Activated naive CD4-positive, alpha-beta T cell treated with anti-CD3 and anti-CD28 coated beads for 36 hours (primary cell): ENCODE data around the gene TFPI2. TPM values are rescaled to one million over a fixed set of nuclear protein-coding genes. Genes with fewer than 3 reads are reported as not detected.
"Not testable (repeated sequence)": the region's sequence is repeated elsewhere in the genome, so short reads cannot be mapped to it uniquely, and the experiment has no call there.

Source experiments
- CTCF ChIA-PET: fragments of 350-600 bp; sonication (Branson Sonifier 250); formaldehyde crosslinking; loops from one replicate; lab custom pipeline; 2021; ENCODE audit warnings: antibody characterized with exemption; lab: Charles Lee
- DNase-seq: peaks from one replicate; pipeline ENCODE4 v3.0.0-alpha.2; 2020
- H3K27ac Mint-ChIP-seq: one replicate; pipeline ENCODE4 v1.8.0; 2021; ENCODE audit warnings: mild to moderate bottlenecking, mixed read lengths
- H3K27me3 Mint-ChIP-seq: one replicate; pipeline ENCODE4 v1.8.0; 2021; ENCODE audit warnings: low read depth, mixed read lengths
- H3K36me3 Mint-ChIP-seq: one replicate; pipeline ENCODE4 v1.8.0; 2021; ENCODE audit warnings: low read depth, mixed read lengths
- H3K4me1 Mint-ChIP-seq: one replicate; pipeline ENCODE4 v1.8.0; 2021; ENCODE audit warnings: low read depth, mixed read lengths
- H3K4me3 Mint-ChIP-seq: one replicate; pipeline ENCODE4 v1.8.0; 2021; ENCODE audit warnings: mild to moderate bottlenecking, moderate library complexity, mixed read lengths
- H3K9me3 Mint-ChIP-seq: one replicate; pipeline ENCODE4 v1.8.0; 2021; ENCODE audit warnings: mixed read lengths
- intact Hi-C: fragments of 100-400 bp; cut with micrococcal nuclease; formaldehyde crosslinking; loops from one replicate; pipeline ENCODE4 v1.15.1; 2023
- total RNA-seq, 2 experiments: library from RNA; stranded (reverse); gene quantifications; one replicate each; pipeline ENCODE4 v1.2.3, GENCODE V29; 2021

Gene TFPI2
- total RNA-seq, 2 experiments from 2014 or later = not detected

DNA sequence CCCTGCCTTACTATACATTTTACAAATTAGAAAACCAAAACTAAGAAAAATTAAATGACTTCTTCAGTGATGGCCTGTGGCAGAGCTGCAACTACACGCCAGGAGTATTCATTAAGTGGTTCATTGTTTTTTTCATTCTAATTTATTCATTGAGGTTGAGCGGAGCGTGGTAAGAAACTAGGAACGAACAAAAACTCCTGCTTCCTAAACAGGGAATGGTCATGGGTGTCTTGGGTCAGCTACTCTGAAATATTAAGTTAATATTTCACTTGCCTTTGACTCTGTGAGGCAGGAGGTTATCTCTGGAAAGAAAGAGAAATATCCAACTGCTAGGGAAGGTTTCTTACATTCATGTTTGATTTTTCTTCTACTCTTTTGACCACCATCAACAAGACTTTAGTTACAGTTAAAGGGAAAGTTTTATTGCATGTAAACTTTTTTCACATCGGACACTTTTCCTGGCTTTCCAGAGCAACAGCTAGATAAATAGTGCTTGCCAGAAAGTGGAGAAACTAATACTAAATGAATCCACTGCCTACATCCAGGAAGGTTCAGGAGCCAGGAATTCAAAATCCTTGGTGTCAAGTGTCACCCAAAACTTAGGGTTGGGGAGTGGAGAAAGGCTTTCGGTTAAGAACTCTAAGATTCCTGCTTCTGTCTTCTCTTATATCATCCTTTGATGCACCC, 30.1 kb upstream of the TFPI2 start:
- CTCF ChIA-PET = interaction anchor here (1.2 kb wide), 1 partner anchor 474 kb away, joined by 3 read pairs; no protein-coding TSS in a partner anchor
- H3K9me3 Mint-ChIP-seq = no peaks in the 10 kb centered on the region

DNA sequence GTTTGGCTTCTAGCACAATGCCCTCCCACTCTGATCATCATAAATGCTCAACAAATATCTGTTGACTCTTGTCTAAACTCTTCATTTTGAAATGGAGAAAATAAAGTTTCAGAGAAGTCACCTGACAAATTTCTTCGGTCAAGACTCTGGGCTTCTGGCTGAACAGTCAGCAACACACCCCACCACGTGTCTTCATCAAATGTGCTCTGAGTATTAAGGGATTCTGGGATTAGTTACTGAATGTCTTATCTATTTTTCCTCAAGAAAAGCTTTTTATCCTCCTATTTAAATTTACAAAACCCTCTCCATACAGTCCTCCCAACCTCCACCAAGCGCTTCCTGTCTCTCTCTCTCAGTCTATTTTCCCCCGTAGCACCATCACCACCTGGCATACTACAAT, 25.8 kb upstream of the TFPI2 start:
- H3K4me3 Mint-ChIP-seq, DNase-seq, intact Hi-C loops, H3K36me3 Mint-ChIP-seq, H3K4me1 Mint-ChIP-seq, CTCF ChIA-PET, H3K9me3 Mint-ChIP-seq, H3K27ac Mint-ChIP-seq: not testable (repeated sequence)
- peaks cover 17% of the 10 kb centered on the region for H3K27me3 Mint-ChIP-seq

More for the DNA sequence above, 30.1 kb upstream of the TFPI2 start:
- H3K36me3 Mint-ChIP-seq = no peaks in the 10 kb centered on the region
- H3K4me3 Mint-ChIP-seq = no peak overlapping the region
- H3K27me3 Mint-ChIP-seq = peaks cover 35% of the 10 kb centered on the region
- no peak overlapping the region for H3K27ac Mint-ChIP-seq
- no peak for DNase-seq
- H3K4me1 Mint-ChIP-seq = peaks cover 2% of the 10 kb centered on the region
- intact Hi-C loops = loop anchor here (1.0 kb wide), 1 partner anchor 168 kb away; no protein-coding TSS in a partner anchor

DNA sequence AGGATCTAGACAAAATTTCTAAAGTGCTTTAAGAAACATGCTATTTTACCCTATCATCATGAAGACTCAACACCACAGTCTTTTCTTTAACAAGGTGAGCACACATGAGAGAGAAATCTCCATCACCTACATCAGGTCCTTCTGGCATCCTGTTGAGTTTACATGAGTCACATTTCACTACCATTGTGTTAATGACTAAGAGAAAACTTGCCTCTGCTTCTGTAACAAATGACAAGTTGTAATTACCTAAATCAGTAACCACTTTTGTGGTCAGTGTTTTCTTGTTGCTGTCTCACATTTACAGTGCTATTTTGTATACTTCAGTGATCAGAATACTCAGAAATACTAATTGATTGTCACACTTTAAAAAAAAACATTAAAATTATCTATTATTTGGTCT, 25.3 kb upstream of the TFPI2 start:
- DNase-seq, CTCF ChIA-PET, H3K4me1 Mint-ChIP-seq, H3K36me3 Mint-ChIP-seq, intact Hi-C loops, H3K9me3 Mint-ChIP-seq, H3K4me3 Mint-ChIP-seq, H3K27ac Mint-ChIP-seq: not testable (repeated sequence)
- peaks cover 14% of the 10 kb centered on the region for H3K27me3 Mint-ChIP-seq

DNA sequence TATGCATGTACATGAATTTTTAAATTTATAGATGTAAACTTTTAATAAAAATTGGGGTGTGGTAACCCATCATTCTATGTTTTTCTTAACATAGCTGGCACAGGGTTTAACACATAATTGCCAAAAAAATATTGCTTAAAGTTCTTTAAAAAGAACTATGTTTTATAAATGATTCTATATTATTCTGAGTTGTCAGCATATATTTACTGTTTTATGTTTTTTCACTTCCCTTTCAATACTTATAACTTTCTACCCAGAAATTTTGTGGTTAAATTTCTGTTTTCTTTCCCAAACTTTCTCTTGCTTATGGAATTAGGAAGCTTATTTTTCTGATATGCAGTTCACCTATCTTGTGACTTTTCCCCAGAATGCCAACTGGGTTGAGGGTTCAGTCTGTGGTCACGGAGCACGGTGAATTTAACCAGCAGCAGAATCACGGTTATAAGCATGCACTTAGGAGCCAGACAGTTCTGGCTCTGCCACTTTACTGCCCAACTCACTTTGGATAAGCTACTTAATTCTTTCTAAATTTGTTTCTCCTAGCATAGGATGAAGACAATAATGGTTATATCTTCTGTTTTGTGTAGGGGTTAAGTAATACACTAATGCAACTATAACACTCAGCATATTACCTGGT, 24.8 kb upstream of the TFPI2 start:
- H3K9me3 Mint-ChIP-seq, CTCF ChIA-PET, H3K36me3 Mint-ChIP-seq, DNase-seq, H3K27ac Mint-ChIP-seq, H3K4me3 Mint-ChIP-seq, intact Hi-C loops, H3K27me3 Mint-ChIP-seq, H3K4me1 Mint-ChIP-seq: not testable (repeated sequence)

GRCh38 chr7:93914581-93915066, 24.1 kb upstream of the TFPI2 start:
- Mint-ChIP-seq H3K4me3 (no peak overlapping the region), H3K4me1 (no peaks in the 10 kb centered on the region), H3K9me3 (no peaks in the 10 kb centered on the region), H3K36me3 (no peaks in the 10 kb centered on the region), H3K27ac (no peak overlapping the region), H3K27me3 (peaks cover 8% of the 10 kb centered on the region)
- intact Hi-C loops = no loop called here
- CTCF ChIA-PET = no interaction called here
- no peak for DNase-seq

DNA sequence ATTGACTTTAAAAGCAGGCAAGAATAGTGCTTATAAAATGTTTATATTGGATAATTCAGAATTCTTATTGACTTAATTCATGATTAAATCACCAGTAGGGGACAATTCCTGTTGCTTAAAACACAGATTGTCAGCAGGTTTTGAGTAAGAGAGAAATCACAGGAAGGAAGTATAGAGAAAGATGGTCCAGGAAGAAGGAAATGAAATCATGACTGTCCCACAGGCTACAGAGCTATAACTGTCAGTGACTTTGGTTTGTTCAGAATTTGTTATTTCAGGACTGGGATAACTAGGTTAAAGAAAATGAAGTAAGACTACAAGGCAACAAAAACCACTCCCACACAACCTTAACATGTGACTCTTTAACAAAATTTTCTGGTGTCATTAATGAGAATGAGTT, 22.6 kb upstream of the TFPI2 start:
- Mint-ChIP-seq H3K9me3 (no peaks in the 10 kb centered on the region), H3K4me1 (no peaks in the 10 kb centered on the region), H3K36me3 (no peaks in the 10 kb centered on the region), H3K27ac (no peak overlapping the region), H3K4me3 (no peak overlapping the region), H3K27me3 (peaks cover 8% of the 10 kb centered on the region)
- DNase-seq = no peak
- CTCF ChIA-PET = no interaction called here
- intact Hi-C loops = no loop called here

- CTCF ChIA-PET = not testable (repeated sequence)
Measured at GRCh38 chr7:93911661-93912060, 21.1 kb upstream of the TFPI2 start.

GRCh38 chr7:93911242-93911641, 20.7 kb upstream of the TFPI2 start:
- CTCF ChIA-PET = not testable (repeated sequence)

More at GRCh38 chr7:93911661-93912060, 21.1 kb upstream of the TFPI2 start:
- H3K27me3 Mint-ChIP-seq, H3K4me1 Mint-ChIP-seq, intact Hi-C loops, H3K36me3 Mint-ChIP-seq, H3K9me3 Mint-ChIP-seq, H3K27ac Mint-ChIP-seq, DNase-seq, H3K4me3 Mint-ChIP-seq: not testable (repeated sequence)

GRCh38 chr7:93910076-93910994, 19.8 kb upstream of the TFPI2 start:
- H3K27ac Mint-ChIP-seq = no peak overlapping the region
- intact Hi-C loops = no loop called here
- H3K27me3 Mint-ChIP-seq = peaks cover 5% of the 10 kb centered on the region
- H3K4me3 Mint-ChIP-seq = no peak overlapping the region
- no peaks in the 10 kb centered on the region for H3K9me3 Mint-ChIP-seq
- no peaks in the 10 kb centered on the region for H3K4me1 Mint-ChIP-seq
- CTCF ChIA-PET = interaction anchor here (0.9 kb wide), 1 partner anchor 169 kb away, joined by 4 read pairs; no protein-coding TSS in a partner anchor
- DNase-seq = no peak
- H3K36me3 Mint-ChIP-seq = no peaks in the 10 kb centered on the region

More at GRCh38 chr7:93911242-93911641, 20.7 kb upstream of the TFPI2 start:
- H3K4me1 Mint-ChIP-seq, H3K9me3 Mint-ChIP-seq, H3K4me3 Mint-ChIP-seq, H3K36me3 Mint-ChIP-seq, intact Hi-C loops, H3K27me3 Mint-ChIP-seq, DNase-seq, H3K27ac Mint-ChIP-seq: not testable (repeated sequence)

DNA sequence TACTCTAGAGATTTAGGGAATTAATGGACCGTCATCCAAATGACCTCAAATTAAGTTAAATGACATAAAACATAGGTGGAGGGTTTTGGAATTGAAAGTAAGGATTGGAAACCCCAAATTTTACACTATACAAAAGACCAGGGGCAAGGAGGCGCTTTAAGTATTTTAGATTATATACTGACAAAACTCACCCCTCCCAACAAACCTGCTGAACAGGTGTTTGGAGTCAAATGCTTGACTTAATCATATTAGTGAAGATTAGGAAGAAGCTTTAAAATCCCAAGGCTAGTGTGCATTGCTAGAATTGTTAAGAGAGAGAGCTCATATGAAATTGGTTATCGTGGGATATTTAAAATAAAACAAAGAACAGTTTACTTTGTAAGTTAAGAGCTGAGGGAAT, 15.7 kb upstream of the TFPI2 start, which contains the start of gene GNGT1:
TSS of gene GNGT1 (plus strand) at position 301 of the 400 bp plus-strand sequence. CDS start 180 bp downstream, outside the sequence.
- intact Hi-C loops = loop anchor here (10.0 kb wide), 1 partner anchor 369 kb away; no protein-coding TSS in a partner anchor
- CTCF ChIA-PET = no interaction called here
- H3K4me1 Mint-ChIP-seq = no peaks in the 10 kb centered on the region

GRCh38 chr7:93902777-93903423, 12.3 kb upstream of the TFPI2 start:
- DNase-seq = peak; percentile 9
- H3K4me1 Mint-ChIP-seq = no peaks in the 10 kb centered on the region
- CTCF ChIA-PET = interaction anchor here (0.6 to 3.6 kb wide), 5 partner anchors 11 to 494 kb away, joined by 3 to 18 read pairs (median 3); partner anchors contain the start of gene TFPI2
- no peak overlapping the region for H3K27ac Mint-ChIP-seq
- H3K36me3 Mint-ChIP-seq = no peaks in the 10 kb centered on the region
- H3K9me3 Mint-ChIP-seq = no peaks in the 10 kb centered on the region
- intact Hi-C loops = loop anchor here (1.0 to 10.0 kb wide), 5 partner anchors 184 to 534 kb away; no protein-coding TSS in a partner anchor
- H3K4me3 Mint-ChIP-seq = no peak overlapping the region
- H3K27me3 Mint-ChIP-seq = peaks cover 27% of the 10 kb centered on the region

More for the DNA sequence above, 15.7 kb upstream of the TFPI2 start, which contains the start of gene GNGT1:
- H3K36me3 Mint-ChIP-seq = no peaks in the 10 kb centered on the region
- DNase-seq = no peak
- no peak within 1 kb of the TSS for H3K4me3 Mint-ChIP-seq
- no peak within 1 kb of the TSS for H3K27ac Mint-ChIP-seq
- H3K9me3 Mint-ChIP-seq = no peaks in the 10 kb centered on the region
- peaks cover 13% of the 10 kb centered on the region for H3K27me3 Mint-ChIP-seq
